Inflammatory macrophage (primary cell): ENCODE data around the gene MICU1.
"Not testable (repeated sequence)": the region's sequence is repeated elsewhere in the genome, so short reads cannot be mapped to it uniquely, and the experiment has no call there.

Experiments used
- DNase-seq, 2 donors: peaks; one replicate each; pipeline ENCODE4 v3.0.0-alpha.2; 2020 to 2022

Gene MICU1

DNA sequence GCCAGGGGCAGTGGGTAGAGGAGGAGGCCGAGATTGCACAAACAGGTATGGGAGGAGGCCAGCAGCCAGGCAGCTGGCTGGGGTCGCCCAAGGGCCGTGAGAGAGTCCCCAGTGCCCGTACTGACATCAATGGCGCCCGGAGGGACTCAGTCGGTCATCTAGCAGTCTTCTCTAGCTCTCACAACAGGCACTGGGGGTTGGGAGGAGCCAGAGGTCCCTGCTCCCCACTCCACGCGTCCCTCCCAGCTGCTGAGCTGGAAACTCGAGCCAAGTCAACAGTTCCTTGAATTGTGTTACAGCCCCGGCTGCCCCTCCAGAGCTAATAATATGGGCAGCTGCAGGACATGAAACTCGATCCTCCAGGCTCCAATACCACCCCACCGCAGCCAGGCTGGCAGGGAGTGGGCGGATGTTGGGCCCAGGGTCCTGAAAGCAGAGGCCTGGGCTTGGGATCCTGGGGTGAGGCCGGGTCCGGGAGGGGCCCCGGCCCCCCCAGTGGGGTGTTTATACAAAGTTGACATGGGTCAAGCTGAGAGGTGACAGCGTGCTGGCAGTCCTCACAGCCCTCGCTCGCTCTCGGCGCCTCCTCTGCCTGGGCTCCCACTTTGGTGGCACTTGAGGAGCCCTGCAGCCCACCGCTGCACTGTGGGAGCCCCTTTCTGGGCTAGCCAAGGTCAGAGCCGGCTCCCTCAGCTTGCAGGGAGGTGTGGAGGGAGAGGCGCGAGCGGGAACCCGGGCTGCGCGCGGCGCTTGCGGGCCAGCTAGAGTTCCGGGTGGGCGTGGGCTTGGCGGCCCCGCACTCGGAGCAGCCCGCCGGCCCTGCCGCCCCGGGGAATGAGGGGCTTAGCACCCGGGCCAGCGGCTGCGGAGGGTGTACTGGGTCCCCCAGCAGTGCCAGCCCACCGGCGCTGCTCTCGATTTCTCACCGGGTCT, 300.4 kb downstream of the MICU1 start:
- DNase-seq: not testable (repeated sequence)

- no peak for DNase-seq
Measured at GRCh38 chr10:72323771-72324191, 302.1 kb downstream of the MICU1 start.

GRCh38 chr10:72323108-72323749, 302.6 kb downstream of the MICU1 start:
- no peak for DNase-seq

DNA sequence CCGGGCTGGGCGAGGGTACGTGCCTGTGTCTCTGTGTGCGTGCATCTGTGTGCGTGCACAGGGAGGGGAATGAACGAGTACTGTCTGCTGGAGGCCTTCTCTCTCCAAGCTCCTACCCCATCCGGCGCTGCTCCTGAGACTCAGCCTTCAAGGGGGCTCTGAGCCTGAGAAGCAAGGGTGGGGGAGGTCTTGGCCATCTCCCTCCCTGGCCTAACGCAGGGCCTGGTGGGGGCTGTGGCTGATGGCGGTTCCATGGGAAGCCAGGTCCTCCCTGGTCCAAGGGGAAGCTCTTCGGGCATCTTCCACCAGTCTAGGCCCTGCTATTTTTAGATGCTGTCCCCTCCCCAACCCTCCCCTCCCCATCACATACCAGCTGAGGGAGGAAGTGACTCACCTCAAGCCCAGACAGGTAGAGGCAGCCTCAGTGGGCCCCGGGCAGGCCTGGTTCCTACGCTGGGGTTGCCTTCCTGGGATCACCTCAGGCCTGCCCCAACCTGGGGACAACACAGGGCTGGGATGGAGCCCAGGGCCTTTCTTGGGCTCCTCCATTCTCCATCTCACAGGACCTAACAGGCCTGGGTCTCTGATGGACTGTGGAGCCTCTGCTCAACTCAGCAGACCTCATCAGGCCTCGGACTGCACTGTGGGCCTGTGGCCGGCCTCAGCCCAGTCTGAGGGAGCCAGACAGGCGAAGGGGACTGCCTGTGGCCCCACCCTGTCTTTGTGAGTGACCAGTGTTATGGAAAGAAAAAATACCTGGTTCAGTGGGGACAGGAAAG, 303.4 kb downstream of the MICU1 start:
- no peak for DNase-seq

DNA sequence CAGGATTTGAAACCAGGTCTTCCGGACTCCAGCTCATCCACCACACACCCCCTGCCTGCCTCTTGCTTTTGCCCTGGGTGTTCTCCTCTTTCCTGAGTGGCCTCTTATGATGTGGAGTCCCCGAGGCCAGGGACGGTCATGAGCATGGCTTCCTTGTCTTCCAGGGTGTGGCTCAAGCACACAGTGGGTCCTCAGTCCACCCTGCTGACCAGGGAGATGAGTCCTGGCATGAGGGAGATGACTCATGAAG, 303.9 kb downstream of the MICU1 start:
- no peak for DNase-seq

GRCh38 chr10:72321248-72322029, 304.4 kb downstream of the MICU1 start:
- DNase-seq: no peak

GRCh38 chr10:72320676-72321247, 305.1 kb downstream of the MICU1 start:
- DNase-seq: peak; percentile 80 to 83

DNA sequence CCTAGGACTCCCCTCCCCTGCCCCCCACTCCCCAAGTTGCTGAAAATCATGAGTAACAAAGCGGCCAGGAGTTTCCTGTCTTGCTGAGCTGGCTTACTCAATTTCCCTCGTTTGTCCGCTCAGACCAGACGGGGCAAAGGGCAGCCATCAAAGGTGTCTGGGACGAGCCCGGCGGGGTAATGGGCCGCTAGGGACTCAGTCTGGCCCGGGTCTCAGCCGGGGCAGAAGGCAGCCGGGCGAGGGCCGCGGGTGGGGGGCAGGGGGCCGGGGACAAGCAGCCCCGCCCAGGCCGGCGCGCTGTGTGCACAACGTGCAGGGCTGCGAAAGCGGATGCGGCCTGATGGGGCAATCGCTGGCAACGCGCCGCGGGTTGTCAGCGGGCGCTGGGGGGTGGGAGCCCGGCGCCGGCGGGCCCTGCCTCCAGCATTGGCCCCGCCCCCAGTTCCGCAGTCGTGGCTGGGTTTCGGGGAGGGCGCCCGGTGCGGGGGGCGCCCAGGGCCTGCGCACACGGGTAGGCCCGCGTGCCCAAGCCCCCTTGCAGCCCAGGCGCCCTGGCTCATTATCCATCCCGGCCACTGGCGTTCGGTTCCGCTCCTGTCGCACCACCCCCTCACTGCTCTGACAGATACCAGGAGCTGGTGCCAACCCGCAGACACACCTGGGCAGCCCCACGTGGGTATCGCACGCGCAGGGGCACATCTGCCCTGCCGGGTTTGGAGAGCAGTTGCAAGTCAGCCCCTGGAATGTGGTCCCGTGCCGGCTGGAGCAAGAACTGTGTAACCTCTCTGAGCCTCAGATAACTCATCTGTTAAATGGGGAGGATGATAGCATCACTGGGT, 306.2 kb downstream of the MICU1 start:
- peak; percentile 90 to 91 for DNase-seq

DNA sequence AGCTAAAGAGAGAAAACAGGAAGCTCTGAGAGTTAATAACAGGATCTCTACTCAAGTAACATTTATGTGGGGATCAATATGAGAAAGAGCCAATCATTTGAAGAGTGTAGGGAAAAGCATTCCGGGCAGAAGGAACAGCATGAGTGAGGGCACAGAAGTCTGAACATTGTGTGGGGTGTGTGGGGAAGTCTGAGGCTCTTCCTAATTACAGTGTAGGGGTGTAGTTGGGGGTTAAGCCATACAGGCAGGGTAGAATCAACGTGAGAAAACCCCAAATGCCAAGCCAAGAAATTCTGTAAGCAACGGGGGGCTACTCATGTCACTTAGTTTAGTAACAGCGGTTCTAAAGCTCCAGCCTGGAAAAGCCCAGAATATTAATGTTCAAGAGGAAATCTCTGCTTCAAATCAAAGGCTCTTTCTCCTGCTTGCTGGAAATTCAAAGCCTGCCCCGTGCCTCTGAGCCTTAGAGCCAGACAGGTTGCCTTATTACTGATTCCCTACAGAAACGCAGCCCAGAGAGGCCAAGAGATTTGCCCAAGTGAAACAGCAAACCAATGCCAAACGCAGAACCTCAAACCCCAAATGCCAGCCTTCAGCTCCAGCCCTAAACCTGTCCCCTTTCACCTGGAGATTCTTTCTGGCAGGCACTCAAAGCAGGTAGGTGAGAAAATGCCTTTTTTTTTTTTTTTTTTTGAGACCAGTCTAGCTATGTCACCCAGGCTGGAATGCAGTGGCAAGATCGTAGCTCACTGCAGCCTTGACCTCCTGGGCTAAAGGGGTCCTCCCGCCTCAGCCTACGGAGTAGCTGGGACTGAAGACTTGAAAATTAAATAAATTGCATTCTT, 307.2 kb downstream of the MICU1 start:
- no peak for DNase-seq
